Endothelial cell of umbilical vein (primary cell): Measurements from ENCODE around the gene STAP1.

ENCODE experiments used
- CTCF ChIP-seq, 2 donors: IDR thresholded peaks; 1 replicate in 1 of 2; 2 replicates in 1 of 2; pipeline ENCODE4 v1.5.1; 2011; ENCODE audit warnings: low read length in 2 of 2, mild to moderate bottlenecking in 2 of 2, moderate library complexity in 2 of 2, control low read depth in 1 of 2, inconsistent platforms in 1 of 2, low read depth in 1 of 2; ENCODE audit not compliant: insufficient read depth in 1 of 2; ENCODE audit errors: extremely low read depth in 1 of 2
- EZH2 ChIP-seq: IDR thresholded peaks from 2 replicates; pipeline ENCODE4 v1.6.1; 2012; ENCODE audit warnings: borderline replicate concordance, low read depth, mild to moderate bottlenecking, moderate library complexity, low read length, inconsistent platforms; ENCODE audit not compliant: severe bottlenecking
- JUN ChIP-seq: IDR thresholded peaks from 2 replicates; pipeline ENCODE4 v1.6.1; 2011; ENCODE audit warnings: borderline replicate concordance, low read depth; ENCODE audit not compliant: insufficient read length, insufficient read depth
- MYC ChIP-seq: IDR thresholded peaks from one replicate; pipeline ENCODE4 v1.6.1; 2011; ENCODE audit warnings: mild to moderate bottlenecking, low read depth, low read length
- POLR2A ChIP-seq: IDR thresholded peaks from 2 replicates; pipeline ENCODE4 v1.6.1; 2012; ENCODE audit warnings: low read depth, mild to moderate bottlenecking, control low read depth, low read length
- POLR2AphosphoS5 ChIP-seq: IDR thresholded peaks from 2 replicates; pipeline ENCODE4 v1.6.1; 2012; ENCODE audit warnings: low read depth, mild to moderate bottlenecking, control low read depth, low read length, moderate library complexity; ENCODE audit not compliant: insufficient read depth

- TF ChIP-seq EZH2, result no peak
- TF ChIP-seq CTCF (IDR thresholded peaks at IDR 0.05; ENCODE audit: extremely low read depth in 1 of 2, insufficient read depth in 1 of 2, low read depth in 1 of 2, low read length in 2 of 2), result no peak
- TF ChIP-seq MYC, result no peak
- TF ChIP-seq POLR2AphosphoS5, result no peak
- no peak for TF ChIP-seq POLR2A
- no peak for TF ChIP-seq JUN
These were observed 10.3 kb downstream of the STAP1 start for GRCh38 chr4:67568820-67569219.
